Activated CD8-positive, alpha-beta memory T cell treated with anti-CD3 and anti-CD28 coated beads for 4 hours (primary cell): ENCODE results near the gene GRIP1.

ENCODE experiments used
- DNase-seq, 2 donors: peaks; one replicate each; pipeline ENCODE4 v3.0.0-alpha.2; 2020; ENCODE audit warnings: low read depth in 2 of 2

The GRIP1 gene

DNA sequence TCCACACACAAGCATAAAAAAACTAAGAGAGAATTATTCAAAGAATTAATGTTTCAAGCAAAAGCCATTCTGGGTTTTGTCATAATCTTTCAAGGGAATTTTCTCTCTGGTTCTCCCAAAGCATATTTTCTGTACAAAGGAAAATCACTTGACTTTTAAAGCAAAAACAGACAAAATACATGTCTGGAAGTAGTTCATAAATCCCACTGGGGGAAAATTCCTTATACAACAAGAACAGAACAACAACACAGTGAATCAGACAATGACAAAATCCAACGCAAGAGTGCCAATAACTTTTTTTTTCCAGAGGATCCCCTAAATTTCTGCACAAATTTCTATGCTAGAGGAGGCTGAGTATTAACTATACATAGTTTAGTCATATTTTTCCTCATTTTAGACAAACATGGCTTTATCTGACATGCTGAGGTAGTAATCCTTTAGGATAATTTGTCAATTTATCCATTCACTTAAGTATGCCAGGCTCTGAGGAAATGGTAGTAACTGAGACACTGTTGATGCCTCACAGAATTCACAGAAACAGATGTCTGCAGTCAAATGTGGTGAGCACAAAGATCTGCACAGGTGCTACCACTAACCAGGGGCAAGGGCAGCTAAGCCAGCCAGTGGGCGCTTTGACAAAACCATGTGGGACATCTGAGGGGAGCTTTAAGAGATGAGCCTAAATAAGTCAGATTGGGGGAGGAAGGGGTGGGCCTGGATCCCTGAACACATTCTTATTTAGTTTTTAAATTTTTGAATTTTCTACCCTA lies 38.0 kb downstream of the GRIP1 start:
- DNase-seq: no peak

DNA sequence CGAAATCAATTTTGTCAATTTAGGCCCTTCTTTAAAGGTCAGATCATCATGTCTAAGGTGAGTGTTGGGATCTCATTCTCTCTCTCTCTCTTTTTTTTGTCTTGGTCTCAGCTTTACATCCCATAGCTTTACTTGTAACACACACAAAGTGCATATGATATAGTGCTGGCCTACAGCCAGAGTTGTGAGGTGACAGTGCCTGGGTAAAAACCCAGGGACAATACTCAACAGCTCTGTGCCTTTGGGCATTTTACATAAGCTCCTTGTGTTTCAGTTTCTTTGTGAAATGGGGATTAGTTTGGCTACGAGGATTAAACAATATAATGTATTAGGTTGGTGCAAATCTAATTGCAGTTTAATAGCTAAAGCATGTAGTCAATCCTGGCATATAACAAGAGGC lies 40.2 kb downstream of the GRIP1 start:
- no peak for DNase-seq

DNA sequence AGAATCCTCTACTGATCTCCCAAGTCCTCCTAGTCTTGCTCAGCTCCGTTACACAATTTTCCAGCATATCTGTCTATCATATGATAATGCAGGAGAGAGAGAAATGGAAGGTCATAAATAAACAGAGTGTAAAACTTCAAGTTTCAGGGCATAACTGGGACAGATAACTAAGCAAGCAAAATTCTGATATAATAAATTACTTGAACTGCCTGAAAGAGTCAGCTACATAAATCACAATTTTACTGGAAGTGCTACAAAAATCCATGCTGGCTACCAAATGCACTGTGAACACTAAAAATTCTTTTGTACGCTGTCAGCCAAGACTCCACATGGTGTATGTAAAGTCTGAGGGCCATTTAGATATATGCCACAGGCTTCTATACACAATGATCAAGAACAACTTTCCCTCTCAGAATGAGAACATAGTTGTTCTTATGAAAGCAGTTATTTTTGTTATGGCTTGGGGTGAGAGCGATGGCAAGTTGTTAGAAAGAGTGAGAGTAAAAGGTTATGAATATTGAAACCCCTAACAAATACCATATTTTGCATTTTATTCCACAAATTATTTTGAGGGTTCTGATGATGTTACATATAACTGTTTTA lies 41.1 kb downstream of the GRIP1 start:
- DNase-seq: no peak

DNA sequence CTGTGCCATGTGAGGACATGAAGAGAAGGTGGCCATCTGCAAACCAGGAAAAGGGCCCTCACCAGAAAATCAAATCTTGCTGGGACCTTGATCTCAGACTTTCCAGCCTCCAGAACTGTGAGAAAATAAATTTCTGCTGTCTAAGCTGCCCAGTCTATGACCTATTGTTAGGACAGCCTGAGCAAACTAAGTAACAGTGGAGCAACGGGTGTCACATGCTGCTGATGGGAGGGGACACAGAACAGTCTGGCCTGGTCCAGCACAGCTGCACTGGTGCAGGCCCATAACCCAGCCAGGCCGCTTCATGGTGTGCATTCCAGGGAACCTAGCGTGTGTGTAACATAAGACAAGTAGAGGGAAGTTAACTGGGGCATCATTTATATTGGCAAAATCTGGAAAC lies 42.1 kb downstream of the GRIP1 start:
- no peak for DNase-seq

- DNase-seq: no peak
Observed at GRCh38 chr12:66633676-66634075, 45.2 kb downstream of the GRIP1 start.

DNA sequence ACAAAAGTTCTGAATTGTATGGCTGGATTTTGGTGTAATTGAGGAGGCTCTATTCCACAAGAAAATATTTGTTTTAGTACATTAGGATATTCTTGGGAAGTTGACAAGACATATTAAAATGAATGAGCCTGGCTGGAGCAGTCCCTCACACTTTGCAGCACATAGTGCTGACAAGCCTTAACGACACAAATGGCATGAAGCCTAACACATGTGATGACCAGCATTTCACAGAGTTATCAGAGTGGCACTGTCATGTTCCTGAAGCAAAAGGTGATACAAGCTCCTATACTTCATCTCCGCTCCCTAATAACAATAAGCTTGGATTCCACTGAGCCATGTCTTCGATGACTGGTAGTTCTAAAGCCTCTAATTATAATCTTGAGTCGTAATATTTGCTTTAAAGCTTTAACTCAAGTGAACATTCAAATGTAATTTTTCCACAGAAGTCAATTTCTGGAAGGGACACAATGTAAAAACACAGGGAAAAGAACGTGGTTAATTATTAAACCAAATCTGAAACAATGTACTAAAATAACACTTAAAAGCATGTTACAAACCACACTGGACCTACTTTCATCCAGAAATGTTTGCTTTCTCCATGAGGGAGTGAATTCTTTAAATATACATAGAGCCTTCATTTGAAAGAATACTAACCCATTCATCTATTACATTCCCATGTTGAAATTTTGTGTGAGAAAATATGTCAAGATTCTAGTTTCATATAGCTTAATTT lies 49.6 kb downstream of the GRIP1 start:
- DNase-seq: no peak

DNA sequence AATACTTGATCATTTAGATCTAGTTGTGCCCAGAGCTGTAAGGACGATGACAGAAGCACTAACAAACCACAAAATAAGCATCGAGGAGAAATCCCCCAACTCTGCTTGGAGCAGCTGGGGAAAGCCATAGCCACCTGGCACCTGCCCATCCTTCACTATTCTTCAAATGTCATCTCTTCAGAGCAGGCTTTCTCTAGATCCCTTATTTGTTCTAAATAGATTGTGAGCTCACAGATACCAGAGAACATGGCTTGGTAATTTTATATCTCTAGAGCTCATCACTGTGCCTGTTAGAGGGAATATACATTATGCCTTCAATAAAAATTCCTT lies 50.9 kb downstream of the GRIP1 start:
- no peak for DNase-seq

- DNase-seq: no peak
Observed at GRCh38 chr12:66627270-66627987, 51.4 kb downstream of the GRIP1 start.

DNA sequence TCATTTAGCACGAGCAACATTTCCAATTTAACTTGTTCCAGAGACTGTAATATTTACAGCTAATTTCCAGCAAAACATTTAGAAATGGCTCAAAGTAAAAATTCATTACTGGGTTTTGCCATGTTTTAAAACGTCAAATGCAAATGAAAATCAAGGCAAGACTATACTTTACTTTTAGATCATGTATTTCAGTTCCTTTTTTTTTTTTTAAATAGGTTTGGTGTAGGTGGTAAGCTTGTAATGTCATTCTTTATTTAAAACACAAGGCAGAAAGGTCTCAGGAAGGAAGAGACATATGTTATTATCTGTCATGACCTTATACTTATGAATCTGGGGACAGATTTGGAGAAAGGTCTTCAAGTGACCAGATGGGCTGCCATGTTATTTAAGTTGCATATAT lies 54.1 kb downstream of the GRIP1 start:
- DNase-seq: no peak

GRCh38 chr12:66623455-66623854 lies 55.4 kb downstream of the GRIP1 start:
- no peak for DNase-seq

- DNase-seq: no peak
Observed at GRCh38 chr12:66620688-66621087, 58.2 kb downstream of the GRIP1 start.

- no peak for DNase-seq
Observed at GRCh38 chr12:66620026-66620425, 58.9 kb downstream of the GRIP1 start.

GRCh38 chr12:66617991-66618390 lies 60.9 kb downstream of the GRIP1 start:
- DNase-seq: no peak

DNA sequence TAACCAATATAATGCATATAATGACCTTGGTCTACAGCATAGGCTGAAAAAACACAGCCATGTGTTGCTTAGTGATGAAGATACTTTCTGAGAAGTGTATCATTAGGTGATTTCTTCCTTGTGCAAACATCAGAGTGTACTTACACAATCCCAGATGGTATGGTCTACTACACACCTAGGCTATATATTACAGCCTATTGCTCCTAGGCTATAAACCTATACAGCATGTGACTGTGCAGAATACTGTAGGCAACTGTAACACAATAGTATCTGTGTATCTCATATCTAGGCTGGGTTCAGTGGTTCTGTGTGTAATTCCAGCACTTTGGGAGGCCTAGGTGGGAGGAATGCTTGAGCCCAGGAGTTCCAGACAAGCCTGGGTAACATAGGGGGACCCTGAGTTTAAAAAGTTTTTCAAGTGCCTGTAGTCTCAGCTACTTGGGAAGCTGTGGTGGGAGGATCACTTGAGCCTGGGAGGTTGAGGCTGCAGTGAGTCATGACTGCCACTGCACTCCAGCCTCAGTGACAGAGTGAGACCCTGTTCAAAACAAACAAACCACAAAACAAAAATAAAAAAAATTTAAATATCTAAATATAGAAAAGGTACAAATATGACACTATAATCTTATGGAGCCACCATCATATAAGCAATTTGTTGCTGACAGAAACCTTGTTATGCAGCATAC lies 66.6 kb downstream of the GRIP1 start:
- no peak for DNase-seq

DNA sequence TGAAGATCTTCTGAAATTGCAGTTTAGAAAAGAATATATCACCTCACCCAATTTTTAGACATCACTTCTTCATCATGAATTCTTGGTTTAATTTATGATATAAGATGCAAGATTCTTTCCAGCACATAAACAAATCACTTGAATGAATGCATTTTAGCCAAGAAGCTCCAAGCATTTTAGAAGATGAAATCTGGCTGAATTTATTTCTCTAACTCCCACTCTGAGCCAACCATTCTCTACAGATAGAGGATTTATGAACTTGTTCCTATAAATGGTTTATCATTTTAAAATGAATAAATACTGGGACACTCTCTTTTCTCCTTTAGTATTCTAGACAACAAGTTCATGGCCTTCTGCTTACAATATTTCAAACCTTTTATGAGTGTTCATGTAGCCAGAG lies 71.7 kb downstream of the GRIP1 start:
- no peak for DNase-seq

DNA sequence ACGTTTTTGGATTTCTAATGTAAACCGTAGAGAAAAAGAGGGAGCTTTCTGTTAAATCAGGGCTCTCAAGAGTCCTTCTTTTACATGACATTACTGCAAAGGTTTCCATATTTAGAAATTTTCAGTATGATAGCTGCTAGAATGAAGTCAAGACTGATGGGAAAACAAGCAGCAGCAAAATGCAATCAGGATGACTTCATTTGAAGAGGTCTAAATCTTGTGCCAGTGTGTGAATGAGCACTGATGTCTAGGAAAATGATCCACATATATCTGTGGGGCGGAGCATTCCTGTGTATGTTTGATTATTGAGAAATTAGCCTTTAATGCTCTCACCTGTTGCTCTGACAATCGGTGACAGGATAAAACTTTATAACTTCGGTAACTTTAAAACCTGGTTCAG lies 73.6 kb downstream of the GRIP1 start:
- DNase-seq: no peak

DNA sequence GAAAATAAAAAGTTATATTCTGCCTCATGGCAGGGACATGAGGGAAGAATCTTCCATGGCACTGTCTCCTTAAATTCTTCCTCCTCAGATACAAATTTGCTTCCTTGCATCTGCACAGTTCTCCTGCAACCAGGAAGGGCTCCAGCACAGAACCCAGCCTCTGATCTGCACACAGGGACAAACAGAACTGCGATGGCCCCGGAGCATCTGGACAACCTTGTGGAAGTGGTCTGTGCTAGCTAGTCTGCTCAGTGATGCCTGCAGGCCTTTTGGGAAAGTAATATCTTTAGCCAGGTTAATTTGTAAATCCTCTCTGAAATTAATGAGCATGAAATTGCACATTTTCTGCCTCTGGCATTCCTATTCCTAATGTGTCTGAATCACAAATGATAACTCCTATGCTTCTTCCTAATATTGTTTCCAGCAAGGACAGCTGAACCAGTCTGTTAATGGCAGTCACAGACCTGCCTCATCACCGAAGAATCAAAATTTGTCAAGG lies 74.8 kb downstream of the GRIP1 start:
- no peak for DNase-seq

- DNase-seq: no peak
Observed at GRCh38 chr12:66603461-66603860, 75.4 kb downstream of the GRIP1 start.

DNA sequence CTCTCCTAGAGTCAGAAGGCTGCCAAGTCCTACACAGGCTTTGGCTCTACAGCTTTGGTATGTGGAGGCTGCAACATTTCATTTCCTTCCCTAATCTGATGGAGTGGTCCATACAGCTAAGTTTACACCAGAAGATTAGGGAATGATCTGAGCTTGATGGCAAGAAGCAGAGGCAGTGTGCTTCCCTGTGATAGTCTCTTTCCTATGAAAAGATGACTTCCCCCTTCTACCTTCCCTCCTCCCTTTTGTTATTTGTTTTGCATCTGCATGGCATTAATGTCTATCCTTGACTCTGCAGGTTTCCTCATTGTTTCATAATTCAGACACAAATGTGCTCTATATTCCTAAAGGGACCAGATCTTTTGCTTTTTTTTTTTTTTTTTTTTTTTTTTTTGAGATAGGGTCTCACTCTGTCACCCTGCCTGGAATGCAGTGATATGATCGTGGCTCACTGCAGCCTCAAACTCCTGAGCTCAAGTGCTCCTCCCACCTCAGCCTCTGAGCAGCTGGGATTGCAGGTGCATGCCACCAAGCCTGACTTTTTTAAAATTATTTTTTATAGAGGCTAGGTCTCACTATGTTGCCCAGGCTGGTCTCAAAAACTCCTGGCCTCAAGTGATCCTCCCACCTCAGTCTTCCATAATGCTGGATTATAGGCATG lies 76.3 kb downstream of the GRIP1 start:
- no peak for DNase-seq

- DNase-seq: no peak
Observed at GRCh38 chr12:66600903-66601302, 78.0 kb downstream of the GRIP1 start.

DNA sequence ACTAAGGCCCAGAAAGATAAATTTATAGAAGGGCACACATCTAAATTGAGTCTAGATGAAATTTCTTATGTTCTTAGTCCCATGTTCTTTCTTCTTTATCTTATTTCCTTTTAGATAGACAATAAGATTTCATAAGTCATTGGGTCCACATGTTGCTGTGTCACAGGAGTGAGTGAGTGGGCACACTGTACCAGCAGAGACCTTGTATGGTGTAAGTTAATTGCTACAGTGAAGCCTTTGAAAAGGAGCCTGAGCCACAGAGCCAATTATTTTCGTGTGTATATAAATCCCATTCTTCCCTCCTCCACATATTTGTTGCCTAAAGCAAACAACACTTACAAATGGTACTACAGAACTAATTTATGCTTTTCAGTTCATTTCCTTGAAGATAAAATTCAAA lies 79.1 kb downstream of the GRIP1 start:
- no peak for DNase-seq
